SIG-M5 (cell line): ENCODE measurements around the gene ELOVL3.
"Not testable (repeated sequence)": the region's sequence is repeated elsewhere in the genome, so short reads cannot be mapped to it uniquely, and the experiment has no call there.

Experiments used
- DNase-seq: peaks from one replicate; lab custom pipeline; 2025; lab: John Stamatoyannopoulos, UW

The ELOVL3 gene

GRCh38 chr10:102227050-102227449, 951 bp downstream of the ELOVL3 start:
- DNase-seq: peak; percentile 63

DNA sequence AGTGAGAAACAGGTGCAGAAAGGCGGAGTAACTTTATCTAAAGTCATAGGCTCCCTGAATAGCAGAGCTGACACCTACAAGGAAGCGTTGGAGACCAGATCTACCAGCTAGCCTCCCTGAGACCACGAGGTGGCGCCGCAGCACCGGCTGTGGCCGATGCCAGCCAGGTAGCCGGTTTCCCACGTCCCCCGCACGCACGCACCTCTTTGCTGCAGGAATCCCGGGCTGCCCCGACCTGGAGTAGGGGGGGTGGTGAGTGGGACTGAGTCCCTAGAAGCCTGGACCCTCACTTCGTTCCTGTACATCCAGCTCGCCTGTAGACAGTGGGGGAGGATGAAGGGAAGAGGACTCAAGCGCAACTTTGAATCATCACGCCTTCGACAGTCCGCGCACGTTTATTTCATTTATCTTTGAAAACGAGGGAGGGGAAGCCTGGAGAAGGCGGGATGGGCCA, 3.7 kb downstream of the ELOVL3 start:
- DNase-seq: no peak

DNA sequence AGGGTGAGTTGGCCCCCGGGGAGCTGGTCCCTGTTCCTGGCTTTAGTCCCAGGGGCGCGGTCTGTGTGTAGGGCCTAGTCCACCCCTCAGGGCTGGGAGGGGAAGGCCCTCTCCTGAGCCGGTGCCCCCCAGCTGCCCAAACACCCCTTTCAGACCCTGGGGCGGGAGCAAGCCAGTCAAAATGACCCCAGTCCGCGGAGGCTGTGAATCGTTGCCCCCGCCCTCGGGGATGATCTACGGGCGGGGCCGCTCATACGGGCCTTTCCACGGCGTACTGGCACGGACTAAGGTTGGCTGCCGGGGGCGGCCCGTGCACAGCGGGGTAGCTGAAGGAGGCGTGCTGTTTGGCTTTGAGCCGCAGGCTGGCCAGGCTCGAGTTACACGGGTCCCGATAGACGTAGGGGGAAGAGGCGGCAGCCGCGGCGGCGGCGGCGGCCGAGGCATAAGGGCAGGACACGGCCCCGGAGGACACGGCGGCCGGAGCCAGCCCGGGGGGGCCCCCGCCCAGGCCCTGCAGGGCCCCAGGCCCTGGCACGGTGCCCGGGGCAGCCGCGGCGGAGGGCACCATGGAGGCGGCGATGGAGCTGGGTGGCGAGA, 4.3 kb downstream of the ELOVL3 start:
- DNase-seq: no peak

DNA sequence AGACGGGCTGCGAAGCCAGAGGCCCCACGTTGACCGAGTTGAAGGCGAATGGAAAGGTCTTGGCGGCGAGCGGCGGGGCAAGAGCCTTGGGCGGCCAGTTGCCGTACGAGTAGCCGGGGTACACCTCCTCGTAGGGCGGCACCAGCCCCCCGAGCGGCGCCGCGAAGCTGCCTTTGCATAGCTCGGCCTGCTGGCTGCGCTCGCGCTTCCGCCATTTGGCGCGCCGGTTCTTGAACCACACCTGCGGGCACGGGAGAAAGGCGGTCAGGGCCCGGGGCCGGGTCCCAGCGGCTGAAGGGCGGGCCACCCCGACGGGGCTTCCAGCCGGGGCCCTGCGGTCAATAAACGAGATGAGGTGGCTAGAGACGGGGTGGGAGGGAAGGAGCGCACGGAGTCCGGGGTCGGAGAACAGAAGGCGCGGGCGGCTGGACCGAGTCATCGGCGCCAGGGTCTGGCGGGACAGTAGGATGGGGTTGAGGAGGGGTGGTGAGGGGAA, 4.8 kb downstream of the ELOVL3 start:
- DNase-seq: no peak

- DNase-seq: no peak
These were observed 5.5 kb downstream of the ELOVL3 start for GRCh38 chr10:102231357-102232318.

GRCh38 chr10:102233997-102234396, 7.9 kb downstream of the ELOVL3 start:
- no peak for DNase-seq

GRCh38 chr10:102234888-102235597, 8.9 kb downstream of the ELOVL3 start:
- no peak for DNase-seq

DNA sequence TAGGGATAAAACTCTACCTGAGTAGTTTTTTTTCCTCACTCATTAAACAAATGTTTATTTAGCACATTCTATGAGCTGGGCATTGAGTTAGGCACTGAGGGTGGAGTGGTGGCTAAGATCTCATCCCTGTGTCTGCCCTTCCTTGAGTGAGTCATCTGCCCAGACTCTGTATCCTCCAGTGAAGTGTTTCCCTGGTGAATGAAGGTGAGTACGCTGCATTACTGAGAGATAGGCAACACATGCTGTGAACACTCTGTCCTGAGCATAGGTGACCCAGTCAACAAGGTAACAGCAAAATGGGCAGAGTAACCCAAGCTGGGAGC, 9.5 kb downstream of the ELOVL3 start:
- no peak for DNase-seq

DNA sequence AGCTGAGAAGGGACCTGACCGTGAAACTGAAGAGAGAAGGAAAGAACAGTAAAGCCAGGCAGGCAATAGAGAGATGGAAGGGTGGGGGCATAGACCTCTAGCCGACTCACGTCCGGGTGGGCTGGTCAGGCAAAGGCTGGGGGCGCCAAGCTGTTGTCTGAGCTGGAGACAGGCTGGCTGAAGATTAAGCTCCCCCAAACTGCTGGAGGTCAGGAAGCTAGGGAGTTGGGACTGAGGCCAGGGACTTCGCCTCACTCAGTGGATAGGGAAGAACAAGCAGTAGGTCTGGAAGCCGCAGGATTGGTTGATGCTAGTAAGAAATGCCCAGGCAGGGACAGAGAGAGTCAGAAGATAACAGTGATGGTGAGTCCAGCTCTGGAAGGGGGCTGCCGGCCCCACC, 9.9 kb downstream of the ELOVL3 start:
- no peak for DNase-seq

- DNase-seq: no peak
These were observed 11.7 kb downstream of the ELOVL3 start for GRCh38 chr10:102237711-102238252.

DNA sequence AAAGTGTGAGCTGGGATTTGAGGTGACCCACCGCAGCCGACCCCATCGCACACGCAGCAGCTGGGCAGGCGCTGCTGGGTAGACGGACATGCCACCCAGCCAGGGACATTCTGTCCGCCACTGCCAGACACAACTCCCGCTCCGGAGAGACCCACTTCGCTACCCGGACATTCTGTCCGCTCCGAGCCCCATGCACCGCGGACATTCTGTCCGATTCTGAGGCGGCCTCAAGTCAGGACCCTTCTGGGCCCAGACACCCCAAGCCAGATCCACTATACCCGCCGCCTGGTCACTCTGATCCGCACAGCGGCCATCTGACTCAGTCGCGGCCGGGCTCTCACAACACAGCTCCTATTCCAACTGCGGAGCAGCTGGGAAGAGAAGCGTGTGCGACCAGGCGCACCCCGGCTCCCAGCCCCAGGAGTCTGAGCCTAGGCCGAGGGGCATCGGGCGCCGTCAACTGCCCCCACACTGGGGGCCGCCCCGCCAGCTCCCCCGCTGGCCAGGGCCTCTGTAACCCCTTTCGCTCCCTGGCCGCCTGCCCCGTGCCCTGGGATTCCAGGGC, 14.4 kb downstream of the ELOVL3 start:
- no peak for DNase-seq

GRCh38 chr10:102241032-102241443, 14.9 kb downstream of the ELOVL3 start:
- no peak for DNase-seq

DNA sequence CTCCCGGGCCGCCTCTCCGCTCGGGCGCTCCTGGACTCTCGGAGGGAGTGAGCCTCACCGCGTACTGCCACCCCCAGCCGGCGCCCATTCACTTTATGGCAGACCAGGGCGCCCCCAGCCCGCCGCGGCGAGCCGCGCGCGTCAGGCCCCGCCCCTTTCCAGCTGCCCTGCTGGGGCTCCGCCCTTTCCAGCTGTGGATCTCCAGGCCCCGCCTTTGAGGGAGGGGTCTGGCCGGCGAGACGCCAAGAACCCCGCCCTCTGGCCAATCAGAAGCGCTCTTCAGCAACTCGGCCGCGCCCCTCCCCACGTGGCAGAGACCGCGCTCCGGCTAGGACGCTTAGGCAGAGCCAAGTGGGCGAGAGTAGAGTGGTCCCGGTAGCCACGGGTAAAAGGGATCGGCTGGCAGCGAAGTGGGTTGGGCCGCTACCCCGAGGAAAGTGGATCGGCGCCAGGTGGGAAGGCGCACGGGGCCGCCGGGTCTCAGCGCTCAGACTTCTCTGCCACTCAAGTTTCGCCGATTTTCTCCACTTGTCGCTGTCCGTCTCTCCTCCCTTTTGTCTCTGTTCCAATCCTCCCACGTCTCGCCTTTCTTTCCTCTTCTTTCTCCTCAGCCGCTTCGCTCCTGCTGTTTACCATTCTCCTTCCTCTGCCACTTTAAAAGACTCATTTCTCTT, 15.5 kb downstream of the ELOVL3 start, which contains the start of gene PITX3:
Gene PITX3 (minus strand): TSS at position 69 of the 674 bp plus-strand sequence. CDS start 9,432 bp downstream, outside the sequence.
- no peak for DNase-seq

DNA sequence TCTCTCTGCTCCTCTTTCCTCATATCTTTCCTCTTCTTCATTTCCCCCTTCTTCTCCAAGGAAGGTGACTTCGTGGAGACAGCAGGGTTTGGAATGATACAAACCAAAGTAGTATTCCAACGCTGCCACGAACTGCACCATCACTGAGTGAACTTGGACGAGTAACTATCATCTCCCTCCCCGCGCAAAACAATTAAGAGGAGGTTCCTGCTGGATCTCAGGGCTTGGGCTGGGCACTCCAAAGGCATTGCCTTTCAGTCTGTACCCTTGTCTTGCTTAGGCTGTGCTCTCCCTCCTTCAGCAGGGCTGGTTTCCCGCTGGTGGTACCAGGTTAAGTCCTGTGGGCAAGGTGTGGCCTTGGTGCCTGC, 16.0 kb downstream of the ELOVL3 start:
- DNase-seq: no peak

DNA sequence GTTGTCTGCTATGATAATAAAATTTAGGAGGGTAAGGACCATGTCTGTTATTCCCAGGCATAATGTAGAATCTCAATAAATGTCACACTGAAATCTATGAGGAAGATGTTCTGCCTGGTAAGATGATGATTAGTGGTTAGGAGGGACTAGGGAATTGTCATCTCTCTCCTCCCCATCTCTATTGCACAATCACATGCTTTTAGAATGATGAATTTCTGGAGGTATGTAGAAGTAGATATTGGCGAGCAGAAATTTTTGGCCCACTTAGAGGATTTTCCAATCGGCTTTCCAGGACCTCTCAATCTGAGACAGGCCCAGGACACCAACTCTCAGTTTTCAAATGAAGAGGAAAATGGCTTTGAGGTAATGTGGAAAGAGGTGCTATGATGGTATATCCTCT, 17.2 kb downstream of the ELOVL3 start:
- no peak for DNase-seq

DNA sequence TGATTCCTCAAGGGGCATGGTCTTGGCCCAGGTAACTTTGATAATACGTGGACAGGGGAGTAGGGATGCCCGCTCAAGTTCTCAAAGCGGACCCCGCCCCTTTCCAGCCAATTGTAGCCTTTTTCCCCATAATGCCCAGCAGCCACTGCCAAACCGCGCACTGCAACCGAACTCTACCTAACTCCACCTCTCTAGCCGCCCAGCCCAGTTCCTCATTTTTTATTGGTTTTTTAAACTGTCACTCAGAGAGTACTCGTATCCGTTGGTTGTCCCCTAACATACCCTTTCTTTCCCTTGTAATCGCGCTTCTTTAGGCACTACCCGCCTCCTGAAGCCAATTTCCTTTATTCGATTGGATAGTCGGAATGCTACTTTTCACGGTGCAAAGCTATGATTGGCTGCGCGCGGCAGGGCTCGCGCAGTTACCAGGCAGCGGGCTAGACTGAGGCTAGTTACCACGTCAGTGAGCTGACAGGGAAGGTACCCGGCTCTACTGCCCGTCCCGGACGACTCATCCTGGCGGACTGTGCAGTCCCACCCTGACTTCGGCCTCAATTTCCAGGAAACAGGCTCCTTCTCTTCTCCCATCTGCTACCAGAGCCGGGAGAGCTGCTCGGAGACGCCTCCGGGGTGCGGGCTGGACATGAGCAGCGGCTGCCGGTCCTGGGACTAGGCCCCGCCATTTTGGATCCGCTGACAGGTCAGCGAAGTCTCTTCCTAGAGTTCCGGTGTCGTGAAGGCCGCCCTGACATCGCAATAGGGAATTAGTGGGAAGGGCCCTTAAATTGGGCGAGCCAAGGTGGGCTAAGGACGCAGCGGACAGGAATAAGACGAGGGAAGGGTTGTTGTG, 19.2 kb downstream of the ELOVL3 start, which contains the start of gene GBF1:
Gene GBF1 (plus strand): TSS at position 451 of the 850 bp plus-strand sequence. CDS start 13,407 bp downstream, outside the sequence.
- DNase-seq: peak; percentile 98

- no peak for DNase-seq
These were observed 19.8 kb downstream of the ELOVL3 start for GRCh38 chr10:102245932-102246251.

DNA sequence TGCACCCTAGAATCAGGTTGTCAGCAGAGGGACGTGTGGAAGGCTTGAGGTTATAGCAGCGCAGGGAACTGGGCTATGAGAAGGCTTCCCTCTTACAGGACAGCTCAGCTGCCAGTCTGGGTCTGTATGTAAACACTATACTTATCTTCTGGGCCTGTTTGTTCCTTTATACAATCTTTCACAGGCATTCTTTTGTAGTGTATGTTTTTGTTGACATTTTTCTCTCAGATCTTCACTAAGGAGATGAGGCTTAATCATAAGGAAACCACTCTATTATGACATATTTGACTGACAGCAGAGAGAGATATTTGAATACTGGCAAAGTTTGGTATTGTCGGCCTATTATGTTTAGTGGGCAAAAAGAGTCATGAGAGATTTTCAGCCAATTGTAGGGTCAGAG, 20.2 kb downstream of the ELOVL3 start:
- no peak for DNase-seq

GRCh38 chr10:102247734-102248133, 21.6 kb downstream of the ELOVL3 start:
- DNase-seq: no peak

DNA sequence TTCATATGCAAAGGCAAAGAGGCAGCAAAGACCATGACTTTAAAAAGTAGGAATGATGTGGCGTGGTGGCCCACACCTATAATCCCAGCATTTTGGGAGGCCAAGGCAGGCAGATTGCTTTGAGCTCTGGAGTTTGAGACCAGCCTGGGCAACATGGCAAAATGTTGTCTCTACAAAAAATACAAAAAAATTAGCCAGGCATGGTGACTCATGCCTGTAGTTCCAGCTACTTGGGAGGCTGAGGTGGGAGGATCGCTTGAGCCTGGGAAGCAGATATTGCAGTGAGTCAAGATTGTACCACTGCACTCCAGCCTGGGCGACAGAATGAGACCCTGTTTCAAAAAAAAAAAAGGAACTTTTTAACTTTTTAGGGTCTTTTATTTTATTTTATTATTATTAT, 26.4 kb downstream of the ELOVL3 start:
- DNase-seq: not testable (repeated sequence)
